HepG2 (cell line): ENCODE data around the gene PCDHGC5. TPM values are rescaled to one million over a fixed set of nuclear protein-coding genes. Genes with fewer than 3 reads are reported as not detected.

ENCODE experiments used
- HDAC2 ChIP-seq: sonication (generic); formaldehyde crosslinking; IDR thresholded peaks from 2 replicates; pipeline ENCODE4 v1.4.0; 2020; ENCODE audit warnings: missing genetic modification reagents
- IKZF4 ChIP-seq: sonication (generic); formaldehyde crosslinking; IDR thresholded peaks from 2 replicates; pipeline ENCODE4 v1.5.1; 2020; ENCODE audit warnings: borderline replicate concordance, mild to moderate bottlenecking, low read depth, missing genetic modification reagents; ENCODE audit errors: not compliant biosample characterization
- MLX ChIP-seq: IDR thresholded peaks from 2 replicates; pipeline ENCODE4 v1.6.1; 2016
- NCOA2 ChIP-seq: sonication (generic); formaldehyde crosslinking; IDR thresholded peaks from 2 replicates; pipeline ENCODE4 v1.8.0; 2022; ENCODE audit warnings: inconsistent platforms
- NCOA5 ChIP-seq: sonication (generic); formaldehyde crosslinking; IDR thresholded peaks from 2 replicates; pipeline ENCODE4 v1.4.0; 2020; ENCODE audit warnings: missing genetic modification reagents
- SRSF9 ChIP-seq: fragments of 200-400 bp; formaldehyde crosslinking; IDR thresholded peaks from 2 replicates; pipeline ENCODE4 v1.6.1; 2018; ENCODE audit warnings: borderline replicate concordance, mild to moderate bottlenecking, low read depth, low read length; ENCODE audit not compliant: insufficient read depth, poor library complexity, severe bottlenecking
- TBL1XR1 ChIP-seq: fragments of 150-350 bp; IDR thresholded peaks from 2 replicates; pipeline ENCODE4 v1.6.1; 2014; ENCODE audit warnings: borderline replicate concordance, low read length; ENCODE audit not compliant: partially characterized antibody
- USF2 ChIP-seq, 2 experiments: sonication (generic) in 1 of 2; formaldehyde crosslinking in 1 of 2; IDR thresholded peaks; 2 replicates each; pipeline versions ENCODE4 v1.5.1 to v1.6.1; 2011 to 2020; ENCODE audit warnings: borderline replicate concordance in 1 of 2, low read depth in 1 of 2, low read length in 1 of 2, mild to moderate bottlenecking in 1 of 2, missing genetic modification reagents in 1 of 2, moderate library complexity in 1 of 2
- YY1 ChIP-seq: IDR thresholded peaks from 2 replicates; pipeline ENCODE4 v1.6.1; 2011; ENCODE audit warnings: low read length, low read depth, moderate library complexity, mild to moderate bottlenecking; ENCODE audit not compliant: insufficient read depth, insufficient replicate concordance
- ZBTB34 ChIP-seq: sonication (generic); formaldehyde crosslinking; IDR thresholded peaks from 2 replicates; pipeline ENCODE4 v1.8.0; 2022; ENCODE audit warnings: mild to moderate bottlenecking, missing genetic modification reagents
- ZBTB38 ChIP-seq: sonication (generic); formaldehyde crosslinking; IDR thresholded peaks from 2 replicates; pipeline ENCODE4 v1.5.1; 2020; ENCODE audit warnings: mild to moderate bottlenecking, missing genetic modification reagents
- ZMYM4 ChIP-seq: sonication (generic); formaldehyde crosslinking; IDR thresholded peaks from 2 replicates; pipeline ENCODE4 v1.8.1; 2023; ENCODE audit warnings: mild to moderate bottlenecking, missing genetic modification reagents
- ZNF274 ChIP-seq: sonication (generic); formaldehyde crosslinking; IDR thresholded peaks from 2 replicates; pipeline ENCODE4 v1.5.1; 2020; ENCODE audit warnings: mild to moderate bottlenecking, missing genetic modification reagents
- ZNF280B ChIP-seq: sonication (generic); formaldehyde crosslinking; IDR thresholded peaks from 2 replicates; pipeline ENCODE4 v1.5.0; 2020; ENCODE audit warnings: missing genetic modification reagents, mild to moderate bottlenecking, borderline replicate concordance
- ZSCAN21 ChIP-seq: sonication (generic); formaldehyde crosslinking; IDR thresholded peaks from 2 replicates; pipeline ENCODE4 v1.8.0; 2022; ENCODE audit warnings: mild to moderate bottlenecking, missing genetic modification reagents, moderate library complexity, borderline replicate concordance
- polyA plus RNA-seq, 8 experiments: library from polyadenylated mRNA; depleted of rRNA in 3 of 8; stranded (reverse) in 7 of 8; unstranded in 1 of 8; fragments of >200 nt; fragmentation: Illumina TruSeq in 4 of 8; extraction: Trizol in 4 of 8; gene quantifications; 2 replicates each; pipeline versions ENCODE4 v1.2.1 to v1.2.3, GENCODE V29; 2011 to 2016; ENCODE audit warnings: low read depth in 4 of 8, missing spikeins in 1 of 8, mixed read lengths in 1 of 8; ENCODE audit not compliant: insufficient read depth in 1 of 8
- total RNA-seq, 5 experiments: library from RNA; depleted of rRNA; stranded (reverse); fragments of >200 nt; fragmentation: Illumina TruSeq; extraction: Trizol; gene quantifications; 2 replicates each; pipeline ENCODE4 v1.2.3, GENCODE V29; 2016; ENCODE audit warnings: low read depth in 1 of 5
- TF ChIP-seq, protein P1 (sequence below): sonication (generic); formaldehyde crosslinking; IDR thresholded peaks from 2 replicates; pipeline ENCODE4 v1.4.0; 2020; ENCODE audit warnings: mild to moderate bottlenecking, missing genetic modification reagents
- TF ChIP-seq, protein P2 (sequence below): sonication (generic); formaldehyde crosslinking; IDR thresholded peaks from 2 replicates; pipeline ENCODE4 v1.5.0; 2020; ENCODE audit warnings: missing genetic modification reagents, mild to moderate bottlenecking, borderline replicate concordance

Gene PCDHGC5
- total and polyA plus RNA-seq, 2 of the 13 experiments (the other 11 are each of a cell fraction or from before 2014, with no cell fraction given), result 0.03 TPM; not detected in 1

- TF ChIP-seq ZMYM4 (CRISPR knock-in tag), result peak; percentile 83
- peak; percentile 70; the same call in 1 of the 2 replicates for TF ChIP-seq ZSCAN21 (CRISPR knock-in tag)
- TF ChIP-seq, protein P1, sequence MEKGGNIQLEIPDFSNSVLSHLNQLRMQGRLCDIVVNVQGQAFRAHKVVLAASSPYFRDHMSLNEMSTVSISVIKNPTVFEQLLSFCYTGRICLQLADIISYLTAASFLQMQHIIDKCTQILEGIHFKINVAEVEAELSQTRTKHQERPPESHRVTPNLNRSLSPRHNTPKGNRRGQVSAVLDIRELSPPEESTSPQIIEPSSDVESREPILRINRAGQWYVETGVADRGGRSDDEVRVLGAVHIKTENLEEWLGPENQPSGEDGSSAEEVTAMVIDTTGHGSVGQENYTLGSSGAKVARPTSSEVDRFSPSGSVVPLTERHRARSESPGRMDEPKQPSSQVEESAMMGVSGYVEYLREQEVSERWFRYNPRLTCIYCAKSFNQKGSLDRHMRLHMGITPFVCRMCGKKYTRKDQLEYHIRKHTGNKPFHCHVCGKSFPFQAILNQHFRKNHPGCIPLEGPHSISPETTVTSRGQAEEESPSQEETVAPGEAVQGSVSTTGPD (CRISPR knock-in tag), result no peak
- no peak for TF ChIP-seq USF2 (IDR thresholded peaks at IDR 0.05; ENCODE audit: low read depth, low read length)
- no peak for TF ChIP-seq USF2 (CRISPR knock-in tag; IDR thresholded peaks at IDR 0.05; ENCODE audit: borderline replicate concordance)
- peak; percentile 54; the same call in 1 of the 2 replicates for TF ChIP-seq HDAC2
- no peak for TF ChIP-seq NCOA5 (CRISPR knock-in tag)
- no peak for TF ChIP-seq YY1
- TF ChIP-seq TBL1XR1, result no peak
- 0 out of 2 replicates have a peak, but pooled peaks have one; percentile 28 for TF ChIP-seq ZNF280B
- no peak for TF ChIP-seq IKZF4 (CRISPR knock-in tag)
- no peak for TF ChIP-seq ZNF274 (CRISPR knock-in tag)
- TF ChIP-seq MLX (CRISPR knock-in tag), result peak; percentile 67; the same call in 1 of the 2 replicates
- no peak for TF ChIP-seq ZBTB34 (CRISPR knock-in tag)
- TF ChIP-seq NCOA2 (CRISPR knock-in tag), result no peak
- no peak for TF ChIP-seq SRSF9
- peak; percentile 36; the same call in 1 of the 2 replicates for TF ChIP-seq ZBTB38 (CRISPR knock-in tag)
- TF ChIP-seq, protein P2, sequence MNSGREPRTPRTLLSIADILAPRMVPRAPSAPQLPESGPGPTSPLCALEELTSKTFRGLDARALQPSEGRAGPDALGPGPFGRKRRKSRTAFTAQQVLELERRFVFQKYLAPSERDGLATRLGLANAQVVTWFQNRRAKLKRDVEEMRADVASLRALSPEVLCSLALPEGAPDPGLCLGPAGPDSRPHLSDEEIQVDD (CRISPR knock-in tag), result no peak
Observed at GRCh38 chr5:141524604-141525597, 36.0 kb downstream of the PCDHGC5 start (continued).
